GM18505 (cell line): ENCODE data around the gene ARMS2.

ENCODE experiments used
- ATAC-seq: cut with Tn5 transposase; IDR thresholded peaks from one replicate; pipeline ENCODE4 v1.9.1; 2021; ENCODE audit not compliant: unreplicated experiment
- POLR2A ChIP-seq: IDR thresholded peaks from 4 replicates; pipeline ENCODE4 v1.6.1; 2011; ENCODE audit warnings: borderline replicate concordance; ENCODE audit not compliant: insufficient read depth, insufficient read length; ENCODE audit errors: extremely low read depth

Gene ARMS2

DNA sequence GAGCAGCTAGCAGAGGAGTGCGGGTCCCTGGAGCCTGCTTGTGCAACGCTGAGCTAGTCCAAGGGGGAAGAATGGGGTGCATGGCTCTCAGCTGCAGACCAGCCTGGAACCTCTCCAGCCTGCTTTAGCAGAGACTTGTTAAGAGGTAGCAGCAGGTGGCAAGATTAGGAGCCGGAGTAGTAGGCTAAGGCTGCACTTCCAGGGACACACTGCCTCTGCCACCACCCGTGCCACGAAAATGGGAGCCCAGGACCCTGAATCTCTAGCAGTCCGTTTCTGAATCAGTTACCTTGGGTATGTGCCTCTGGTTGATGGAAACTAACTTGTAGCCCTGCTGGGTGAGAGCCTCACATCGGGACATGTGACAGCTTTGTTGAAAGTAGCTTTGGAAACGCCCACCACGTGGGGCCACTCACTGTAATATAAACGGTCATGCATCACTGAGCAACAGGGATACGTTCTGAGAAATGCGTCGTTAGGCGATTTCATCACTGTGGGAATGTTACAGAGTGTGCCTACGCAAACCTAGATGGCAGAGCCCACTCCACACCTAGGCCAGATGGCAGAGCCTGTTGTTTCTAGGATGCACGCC is 32.8 kb downstream of the ARMS2 start:
- no peak for TF ChIP-seq POLR2A
- no peak for ATAC-seq

DNA sequence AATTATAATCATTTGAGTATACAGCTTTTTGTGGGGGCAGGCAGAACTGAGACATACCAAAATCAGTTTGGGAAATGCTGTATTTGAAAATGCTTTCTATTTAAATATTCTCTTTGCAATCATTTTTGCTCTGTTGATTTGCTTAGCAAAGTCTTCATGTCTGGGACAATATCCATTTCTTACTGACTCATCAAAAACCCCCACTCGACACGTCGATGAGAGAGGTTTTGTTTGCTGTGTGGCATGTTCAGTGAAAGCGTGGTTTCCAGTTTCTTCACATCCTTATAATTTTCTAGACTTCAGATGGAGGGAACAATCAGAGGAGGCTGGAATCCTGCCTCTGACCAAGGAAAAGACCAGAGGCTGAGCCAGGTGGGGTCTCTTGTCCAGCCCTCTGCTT is 35.8 kb downstream of the ARMS2 start:
- ATAC-seq: no peak
- TF ChIP-seq POLR2A: no peak

DNA sequence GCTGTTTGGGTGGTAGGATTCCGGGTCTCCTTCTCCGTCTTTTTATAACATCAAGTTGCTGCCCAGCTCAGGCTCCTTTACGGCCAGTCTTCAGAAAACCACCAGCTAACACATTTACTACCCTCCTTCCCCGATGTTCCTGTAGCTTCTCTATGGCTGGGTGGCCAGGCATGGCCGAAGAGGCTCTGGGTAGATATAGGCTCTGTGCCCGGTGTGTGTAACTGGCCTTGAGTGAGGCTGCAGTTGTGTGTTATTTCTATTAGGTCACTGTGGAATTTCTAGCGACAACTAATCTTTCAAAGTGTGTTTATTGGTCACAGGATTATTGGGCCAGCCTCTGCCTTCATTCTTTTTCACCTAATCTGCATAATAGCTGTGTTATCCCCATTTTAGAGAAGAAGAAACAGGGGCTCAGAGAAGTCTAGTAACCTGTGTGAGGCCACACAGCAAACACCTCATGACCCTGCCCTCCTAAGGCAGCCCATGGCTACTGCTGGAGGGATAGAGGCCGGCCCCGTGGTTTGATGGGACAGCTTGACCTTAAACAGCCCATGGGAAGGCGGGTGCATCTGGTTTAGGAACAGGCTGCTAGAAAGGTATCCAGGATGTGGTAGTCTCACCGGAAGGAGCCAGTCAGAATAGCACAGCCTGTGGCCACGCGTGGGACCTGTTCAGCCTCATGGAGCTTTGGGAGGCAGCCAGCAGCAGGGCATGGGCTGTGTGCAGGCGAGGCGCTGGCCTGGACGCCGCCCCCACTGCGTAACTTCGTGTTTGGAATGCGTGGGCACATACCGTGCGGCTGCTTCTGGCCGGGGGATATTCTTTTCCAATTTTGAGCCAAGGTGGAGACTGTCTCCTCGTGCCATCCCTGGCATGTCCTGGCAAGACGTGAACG is 36.6 kb downstream of the ARMS2 start:
- no peak for TF ChIP-seq POLR2A
- ATAC-seq: no peak

DNA sequence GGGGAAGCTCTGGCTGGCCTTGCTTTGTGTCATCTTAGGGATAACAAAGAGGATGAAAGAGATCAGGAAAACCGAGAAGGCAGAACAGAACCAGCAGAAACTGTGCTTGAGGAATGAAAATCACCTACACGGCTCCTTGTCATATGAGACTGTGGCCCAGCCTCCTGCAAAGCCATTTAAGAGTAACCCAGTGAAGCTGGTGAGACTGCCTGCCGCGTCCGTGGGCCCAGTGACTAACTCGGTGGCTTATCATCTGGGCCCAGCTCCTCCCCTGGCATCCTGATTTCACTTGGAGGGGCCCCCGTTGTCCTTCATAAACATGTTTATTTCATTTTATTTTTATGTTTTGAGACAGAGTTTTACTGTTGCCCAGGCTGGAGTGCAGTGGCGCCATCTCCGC is 37.6 kb downstream of the ARMS2 start:
- TF ChIP-seq POLR2A: no peak
- ATAC-seq: no peak

DNA sequence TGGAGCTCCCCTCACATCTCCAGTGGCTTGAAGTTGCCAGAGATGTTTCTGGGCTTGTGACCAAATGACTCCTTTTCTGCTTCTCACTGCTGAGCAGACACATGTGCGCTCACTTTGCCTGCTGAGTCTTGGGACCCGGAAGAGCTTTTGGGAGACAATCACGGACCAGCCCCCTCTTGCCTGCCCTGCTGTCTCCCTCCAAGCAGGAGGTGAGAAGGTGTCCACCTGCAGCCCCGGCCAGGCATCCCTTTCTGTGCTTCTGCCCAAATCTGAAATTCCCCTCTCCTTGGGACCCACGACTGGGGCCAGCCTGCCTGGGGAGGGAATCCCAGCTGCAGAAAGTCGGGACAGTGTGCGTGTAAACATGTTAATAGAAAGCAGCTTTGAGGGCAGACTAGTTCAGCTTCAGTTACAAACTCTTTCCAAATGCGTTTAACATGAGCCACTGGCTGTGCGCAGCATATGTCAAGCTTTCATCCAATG is 38.6 kb downstream of the ARMS2 start:
- ATAC-seq: no peak
- no peak for TF ChIP-seq POLR2A

DNA sequence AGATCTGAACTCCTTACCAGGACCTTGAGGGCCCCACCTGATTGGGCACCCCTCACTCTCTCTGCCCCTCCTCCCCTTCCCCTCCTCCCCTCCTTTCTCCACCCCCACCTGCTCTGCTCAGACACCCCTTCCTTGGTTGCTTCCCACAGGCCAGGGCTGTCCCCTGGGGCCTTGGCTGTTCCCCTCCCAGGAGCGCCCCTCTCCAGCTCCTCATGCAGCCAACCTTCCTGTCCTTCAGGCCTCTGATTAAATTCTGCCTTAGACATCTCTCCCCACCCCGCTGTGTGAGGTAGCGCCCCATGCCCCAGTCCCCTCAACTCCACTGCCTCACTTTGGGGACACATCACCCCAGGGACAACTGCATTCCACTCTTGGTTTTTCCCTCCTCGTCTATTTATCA is 39.3 kb downstream of the ARMS2 start:
- no peak for ATAC-seq
- no peak for TF ChIP-seq POLR2A

DNA sequence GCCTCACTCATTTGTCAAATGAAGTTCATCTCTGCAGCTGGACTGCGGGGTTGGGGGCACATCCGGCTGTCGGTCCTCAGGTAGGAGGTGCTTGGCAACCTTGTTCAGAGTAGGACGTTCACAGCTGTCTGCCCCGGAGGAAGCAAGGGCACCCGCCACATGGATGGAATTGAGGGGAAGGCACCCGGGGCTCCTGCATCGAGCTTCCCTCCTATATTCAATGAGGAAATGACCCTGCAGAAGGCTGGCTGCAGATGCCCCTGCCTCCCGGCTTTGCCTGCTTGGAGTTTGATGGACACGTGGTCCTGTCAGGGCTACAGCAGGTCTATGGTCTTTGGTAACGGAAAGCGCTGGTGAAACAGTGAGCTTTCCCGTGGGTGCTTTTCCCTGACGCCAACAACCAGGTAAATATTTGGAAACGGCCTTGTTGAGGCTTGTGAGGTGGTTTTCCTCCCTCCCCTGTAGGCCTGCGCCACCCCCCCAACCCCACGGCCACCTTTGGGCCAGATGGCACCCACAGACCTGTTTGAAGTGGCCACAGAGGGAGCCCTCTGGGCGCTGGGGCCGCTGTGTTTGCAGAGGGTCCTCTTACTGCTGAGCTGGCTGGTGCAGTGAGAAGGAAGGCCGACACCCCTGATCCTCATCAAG is 39.8 kb downstream of the ARMS2 start:
- TF ChIP-seq POLR2A: no peak
- ATAC-seq: no peak

DNA sequence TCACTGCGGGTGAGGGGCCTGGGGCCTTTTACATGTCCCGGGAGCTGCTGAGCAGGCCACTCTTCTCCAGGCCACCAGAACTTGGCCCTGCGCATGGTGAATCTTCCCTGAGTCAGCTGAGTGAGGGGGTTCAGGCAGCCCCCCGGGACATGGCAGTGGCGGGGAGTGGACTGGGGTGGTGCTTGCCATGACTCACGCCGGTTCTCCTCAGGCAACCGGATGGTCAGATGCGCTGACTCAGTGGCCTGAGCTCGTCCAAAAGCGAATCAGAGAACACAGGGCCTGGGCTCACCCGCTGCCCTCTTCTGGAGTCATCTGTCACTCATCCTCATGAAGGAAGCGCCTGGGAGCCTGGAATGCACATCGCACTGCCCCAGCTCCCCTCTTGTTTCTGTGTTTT is 40.4 kb downstream of the ARMS2 start:
- no peak for ATAC-seq

DNA sequence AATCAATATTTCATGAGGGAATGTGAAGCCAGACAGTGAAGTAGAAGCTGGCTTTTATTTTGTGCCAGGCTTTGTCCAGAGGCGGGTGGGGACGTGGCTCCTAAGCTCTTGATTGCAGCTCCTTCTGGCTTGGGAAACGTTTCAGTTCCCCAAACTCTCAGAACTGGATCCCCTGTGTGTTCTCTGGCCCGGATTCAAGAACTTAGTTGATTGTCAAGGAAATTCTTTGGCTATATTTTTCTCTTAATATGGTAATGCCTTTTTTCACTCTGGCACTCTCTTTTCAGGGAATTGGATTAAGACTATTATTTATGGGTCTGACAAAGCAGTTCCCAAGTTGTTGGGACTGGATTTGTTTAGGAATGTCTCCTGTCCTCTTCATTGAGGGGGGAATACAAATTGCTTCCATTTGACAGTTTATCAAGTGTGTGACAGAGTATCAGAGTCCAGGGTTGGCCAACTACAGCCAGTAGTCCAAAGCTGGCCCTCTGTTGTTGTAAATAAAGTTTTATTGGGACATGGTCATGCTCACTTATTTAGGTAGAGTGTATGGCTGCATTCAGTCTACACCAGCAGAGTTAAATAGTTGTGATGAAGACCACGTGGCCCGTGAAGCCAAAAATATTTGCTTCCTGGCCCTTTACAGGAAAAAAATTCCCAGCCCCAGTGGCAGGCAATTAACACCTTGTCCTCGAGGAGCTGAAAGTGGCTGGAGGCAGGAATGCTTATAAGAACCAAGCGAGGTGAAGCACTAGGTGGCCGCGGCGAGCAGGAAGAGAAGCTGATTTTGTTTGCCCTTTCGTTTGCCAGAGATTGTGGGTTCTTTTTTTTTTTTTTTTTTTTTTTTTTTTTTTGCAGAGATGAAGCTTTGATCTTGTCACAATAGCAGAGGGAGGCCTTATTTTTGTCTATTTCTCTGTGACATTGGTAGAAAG is 41.2 kb downstream of the ARMS2 start:
- TF ChIP-seq POLR2A: no peak
- no peak for ATAC-seq

More for the DNA sequence above, 40.4 kb downstream of the ARMS2 start:
- TF ChIP-seq POLR2A: no peak

DNA sequence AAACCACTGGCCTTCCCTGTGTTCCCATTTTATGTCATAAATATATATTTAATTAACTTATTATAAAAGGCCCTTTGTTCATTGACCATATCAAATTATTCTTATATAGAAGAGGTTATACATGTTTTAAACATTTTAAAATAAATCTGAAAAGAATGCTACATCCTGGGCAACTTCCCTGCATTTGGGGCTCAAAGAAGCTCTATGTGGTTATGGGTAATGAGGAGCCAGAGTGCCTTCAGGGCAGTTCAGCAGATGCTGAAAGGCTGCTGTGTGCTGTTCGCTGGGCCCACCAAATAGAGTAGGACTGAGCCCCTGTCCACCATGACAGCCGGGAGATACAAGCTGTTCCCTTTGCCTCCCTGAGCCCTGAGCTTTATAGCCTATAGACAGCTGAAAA is 42.8 kb downstream of the ARMS2 start:
- no peak for ATAC-seq
- TF ChIP-seq POLR2A: no peak

DNA sequence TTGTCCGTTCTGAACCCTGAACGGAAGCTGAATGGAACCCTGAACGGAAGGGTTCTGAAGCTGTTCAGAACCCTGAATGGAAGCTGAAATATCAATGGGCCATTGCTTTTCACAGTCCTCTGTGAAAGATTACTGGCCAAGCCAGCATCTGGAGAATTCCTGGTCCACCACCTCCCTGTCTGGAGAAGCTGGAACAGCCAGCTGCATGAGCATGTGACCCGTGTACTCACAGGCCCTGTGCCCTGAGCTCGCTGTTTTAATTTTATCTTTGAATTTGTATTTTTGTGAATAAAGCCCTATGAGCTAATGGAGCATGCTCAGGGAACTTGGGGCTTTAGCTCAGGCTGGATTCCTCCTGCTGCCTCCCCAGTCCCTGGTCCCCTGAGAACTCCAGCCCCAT is 44.1 kb downstream of the ARMS2 start:
- no peak for TF ChIP-seq POLR2A
- no peak for ATAC-seq

DNA sequence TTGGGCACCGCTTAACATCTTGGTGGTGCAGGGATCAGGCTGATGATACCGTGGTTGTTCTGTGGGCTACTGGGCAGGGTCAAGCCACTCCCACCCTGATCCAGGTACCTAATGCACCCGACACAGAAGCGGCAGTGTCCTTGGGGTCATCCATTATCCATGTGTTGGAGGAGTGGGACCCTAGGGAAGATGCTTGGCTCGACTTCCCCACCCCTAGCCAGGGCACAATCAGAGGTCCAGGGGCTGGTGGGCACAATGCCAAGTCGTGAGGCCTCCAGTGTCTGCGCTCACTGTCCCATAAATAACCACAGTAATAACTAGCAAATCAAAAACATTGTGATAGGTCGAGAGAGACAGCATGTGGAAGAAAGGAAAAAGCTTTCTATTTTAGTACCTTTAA is 44.6 kb downstream of the ARMS2 start:
- TF ChIP-seq POLR2A: no peak
- no peak for ATAC-seq

DNA sequence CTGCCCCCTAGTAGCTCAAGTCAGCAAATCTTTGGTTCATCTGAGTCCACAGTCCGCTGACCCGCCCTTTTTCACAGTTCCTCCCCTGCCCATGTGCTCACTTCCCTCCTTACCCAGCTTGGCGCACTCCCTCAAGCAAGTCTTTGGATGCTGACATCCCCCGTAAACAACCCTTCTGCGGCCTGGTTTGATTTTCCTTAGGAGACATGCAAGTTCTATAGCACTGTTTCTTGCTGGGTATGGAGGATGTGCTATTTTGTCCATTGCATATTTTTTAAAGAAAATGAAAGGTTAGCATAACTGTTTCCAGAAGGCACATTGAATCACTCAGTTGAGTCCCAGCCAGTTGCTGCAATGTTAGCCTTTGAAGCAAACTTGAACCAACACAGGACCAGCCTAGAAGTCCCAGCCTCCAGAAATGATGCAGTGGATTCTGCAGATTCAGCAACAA is 45.1 kb downstream of the ARMS2 start:
- no peak for ATAC-seq
- no peak for TF ChIP-seq POLR2A
